HCT116 (cell line): ENCODE results near the gene ACTN2. TPM values are rescaled to one million over a fixed set of nuclear protein-coding genes. Genes with fewer than 3 reads are reported as not detected.

ENCODE experiments used
- ATAC-seq: fragments of 200-7000 bp; cut with Tn5 transposase; 2 replicates; pipeline ENCODE4 v1.9.1; 2020; ENCODE audit warnings: mild to moderate bottlenecking, moderate library complexity
- BruUV-seq: library from RNA; stranded (reverse); fragments of 400-500 nt; replicated peaks from 2 replicates; lab custom pipeline; 2021; lab: Mats Ljungman, UMichigan
- CTCF ChIA-PET: fragments of 300-600 bp; sonication (Branson Sonifier 250); formaldehyde crosslinking; loops from one replicate; lab custom pipeline; 2021; ENCODE audit warnings: antibody characterized with exemption; lab: Charles Lee
- POLR2A ChIA-PET: fragments of 300-600, 350-600 bp; sonication (Branson Sonifier 250); formaldehyde crosslinking; loops from one replicate; lab custom pipeline; 2021; ENCODE audit warnings: antibody characterized with exemption; lab: Charles Lee
- RAD21 ChIA-PET, 2 experiments: fragments of 300-600 bp; sonication (Branson Sonifier 250); formaldehyde crosslinking; loops; one replicate each; lab custom pipeline; 2023; ENCODE audit warnings: low total read pairs in 2 of 2; ENCODE audit not compliant: uncharacterized antibody in 2 of 2, unreplicated experiment in 2 of 2, low non-redundant PET in 1 of 2; lab: Charles Lee
- DNase-seq: peaks from one replicate; pipeline ENCODE4 v3.0.0-alpha.2; 2010; ENCODE audit warnings: low read depth, low spot score
- H2AFZ ChIP-seq: fragments of 200-600 bp; shearing (Covaris generic), sonication (generic); 2 replicates; pipeline ENCODE4 v1.6.1; 2017; ENCODE audit warnings: low read depth, mixed run types, mixed read lengths, antibody characterized with exemption, low read length; ENCODE audit not compliant: poor library complexity, severe bottlenecking
- H3K27ac ChIP-seq: 2 replicates; pipeline ENCODE4 v1.5.1; 2012; ENCODE audit warnings: low read depth, low read length
- H3K27me3 ChIP-seq: fragments of 200-600 bp; sonication (generic); 2 replicates; pipeline ENCODE4 v1.6.1; 2016; ENCODE audit warnings: mixed run types, low read length, mixed read lengths; ENCODE audit not compliant: insufficient read depth
- H3K36me3 ChIP-seq, 2 experiments: fragments of 200-500 bp in 1 of 2; fragments of 200-600 bp in 1 of 2; sonication (Bioruptor generic) in 1 of 2; sonication (generic) in 1 of 2; 2 replicates each; pipeline versions ENCODE4 v1.5.1 to v1.6.1; 2014 to 2016; ENCODE audit warnings: low read length in 2 of 2, inconsistent platforms in 1 of 2, mixed read lengths in 1 of 2, mixed run types in 1 of 2; ENCODE audit not compliant: insufficient read depth in 2 of 2, control insufficient read depth in 1 of 2
- H3K4me1 ChIP-seq, 2 experiments: fragments of 200-600 bp in 1 of 2; sonication (generic) in 1 of 2; 2 replicates each; pipeline versions ENCODE4 v1.5.1 to v1.6.1; 2012 to 2017; ENCODE audit warnings: low read length in 2 of 2, inconsistent platforms in 1 of 2, mild to moderate bottlenecking in 1 of 2, mixed read lengths in 1 of 2, mixed run types in 1 of 2, moderate library complexity in 1 of 2; ENCODE audit not compliant: insufficient read depth in 2 of 2, control insufficient read depth in 1 of 2
- H3K4me2 ChIP-seq: fragments of 200-600 bp; sonication (generic); 2 replicates; pipeline ENCODE4 v1.6.1; 2017; ENCODE audit warnings: mixed run types, low read length, mixed read lengths
- H3K4me3 ChIP-seq, 2 experiments: fragments of 200-600 bp in 1 of 2; sonication (generic) in 1 of 2; replicated peaks in 1 of 2; 2 replicates each; pipeline ENCODE4 v1.5.1; 2011 to 2016; ENCODE audit warnings: low read length in 2 of 2, control low read depth in 1 of 2, low read depth in 1 of 2, mild to moderate bottlenecking in 1 of 2, mixed read lengths in 1 of 2, mixed run types in 1 of 2
- H3K79me2 ChIP-seq: fragments of 200-600 bp; sonication (generic); 2 replicates; pipeline ENCODE4 v1.6.1; 2017; ENCODE audit warnings: mild to moderate bottlenecking, mixed run types, low read length, moderate library complexity, mixed read lengths; ENCODE audit not compliant: insufficient read depth
- H3K9ac ChIP-seq: fragments of 200-600 bp; sonication (generic); 2 replicates; pipeline ENCODE4 v1.6.1; 2016; ENCODE audit warnings: low read length, mixed read lengths
- H3K9me2 ChIP-seq: fragments of 200-600 bp; sonication (generic), shearing (Covaris generic); 2 replicates; pipeline ENCODE4 v1.6.1; 2017; ENCODE audit warnings: mixed run types, mild to moderate bottlenecking, moderate library complexity; ENCODE audit not compliant: insufficient read depth
- H3K9me3 ChIP-seq, 2 experiments: fragments of 200-500 bp in 1 of 2; fragments of 200-600 bp in 1 of 2; sonication (Bioruptor generic) in 1 of 2; sonication (generic) in 1 of 2; 2 replicates each; pipeline ENCODE4 v1.6.1; 2014 to 2017; ENCODE audit warnings: low read length in 2 of 2, mixed read lengths in 2 of 2, inconsistent platforms in 1 of 2, low read depth in 1 of 2, mild to moderate bottlenecking in 1 of 2, mixed run types in 1 of 2, moderate library complexity in 1 of 2; ENCODE audit not compliant: control insufficient read depth in 1 of 2, insufficient read depth in 1 of 2
- H4K20me1 ChIP-seq: fragments of 200-600 bp; sonication (generic), shearing (Covaris generic); 2 replicates; pipeline ENCODE4 v1.6.1; 2017; ENCODE audit warnings: mixed run types, mild to moderate bottlenecking, moderate library complexity; ENCODE audit not compliant: insufficient read depth
- CBX3 ChIP-seq: IDR thresholded peaks from 2 replicates; pipeline ENCODE4 v1.6.1; 2012; ENCODE audit warnings: low read depth
- CEBPB ChIP-seq: IDR thresholded peaks from 2 replicates; pipeline ENCODE4 v1.6.1; 2012; ENCODE audit warnings: low read depth
- ELF1 ChIP-seq: IDR thresholded peaks from 2 replicates; pipeline ENCODE4 v1.6.1; 2012; ENCODE audit warnings: low read depth, borderline replicate concordance
- EZH2 ChIP-seq: fragments of 200-600 bp; sonication (generic); IDR thresholded peaks from 2 replicates; pipeline ENCODE4 v1.6.1; 2017; ENCODE audit warnings: antibody characterized with exemption, mixed run types
- EZH2phosphoT487 ChIP-seq: fragments of 200-600 bp; IDR thresholded peaks from 2 replicates; pipeline ENCODE4 v1.6.1; 2018; ENCODE audit warnings: antibody characterized with exemption, borderline replicate concordance
- FOSL1 ChIP-seq: IDR thresholded peaks from 2 replicates; pipeline ENCODE4 v1.6.1; 2012; ENCODE audit warnings: low read depth
- JUND ChIP-seq: IDR thresholded peaks from 2 replicates; pipeline ENCODE4 v1.6.1; 2012
- MAX ChIP-seq: IDR thresholded peaks from 2 replicates; pipeline ENCODE4 v1.6.1; 2012
- POLR2AphosphoS5 ChIP-seq: IDR thresholded peaks from 2 replicates; pipeline ENCODE4 v1.6.1; 2011; ENCODE audit warnings: mild to moderate bottlenecking, low read depth, low read length, moderate library complexity
- SIN3A ChIP-seq: IDR thresholded peaks from 2 replicates; pipeline ENCODE4 v1.6.1; 2012; ENCODE audit warnings: low read depth
- SP1 ChIP-seq: IDR thresholded peaks from 2 replicates; pipeline ENCODE4 v1.6.1; 2012; ENCODE audit warnings: low read depth
- SRF ChIP-seq: IDR thresholded peaks from 2 replicates; pipeline ENCODE4 v1.6.1; 2012; ENCODE audit warnings: low read depth
- TCF7L2 ChIP-seq: IDR thresholded peaks from 2 replicates; pipeline ENCODE4 v1.7.0; 2011; ENCODE audit warnings: borderline replicate concordance, inconsistent platforms; ENCODE audit not compliant: insufficient read depth, insufficient read length; ENCODE audit errors: extremely low read depth
- YY1 ChIP-seq: IDR thresholded peaks from 2 replicates; pipeline ENCODE4 v1.6.1; 2011; ENCODE audit warnings: low read length, low read depth, moderate library complexity, mild to moderate bottlenecking; ENCODE audit not compliant: insufficient replicate concordance; ENCODE audit errors: extremely low read depth
- ZBTB33 ChIP-seq: IDR thresholded peaks from 2 replicates; pipeline ENCODE4 v1.6.1; 2011; ENCODE audit warnings: mild to moderate bottlenecking, low read length, moderate library complexity; ENCODE audit not compliant: insufficient replicate concordance; ENCODE audit errors: extremely low read depth
- ZFX ChIP-seq: fragments of 450-650 bp; IDR thresholded peaks from 2 replicates; pipeline ENCODE4 v1.6.1; 2017
- ZNF274 ChIP-seq: fragments of 200-500 bp; sonication (Bioruptor generic); IDR thresholded peaks from 2 replicates; pipeline ENCODE4 v1.6.1; 2014; ENCODE audit warnings: mild to moderate bottlenecking, low read depth, low read length, inconsistent platforms
- intact Hi-C: fragments of 100-400 bp; cut with micrococcal nuclease; formaldehyde crosslinking; loops from 2 replicates; pipeline ENCODE4 v1.10.0; 2022
- total RNA-seq: library from RNA; stranded (reverse); gene quantifications from one replicate; pipeline ENCODE4 v1.2.1, GENCODE V29; 2021; ENCODE audit not compliant: unreplicated experiment

The ACTN2 gene
- total RNA-seq, 1 experiment from 2014 or later: 0.20 TPM

- no peak overlapping the region for H3K4me2 ChIP-seq
- H3K4me3 ChIP-seq: no peak overlapping the region
- H3K9ac ChIP-seq: no peak overlapping the region
- H3K79me2 ChIP-seq: peaks cover 76% of the 10 kb centered on the region
- DNase-seq: no peak
- ChIA-PET CTCF (no interaction called here), POLR2A (no interaction called here)
- no peaks in the 10 kb centered on the region for H4K20me1 ChIP-seq
- no peaks in the 10 kb centered on the region for H3K9me2 ChIP-seq
- no peak for ATAC-seq
- no peak for TF ChIP-seq ZFX
- no peak for TF ChIP-seq TCF7L2
- TF ChIP-seq CBX3: no peak
- TF ChIP-seq EZH2: no peak
- no peak for TF ChIP-seq SRF
- TF ChIP-seq SIN3A: no peak
- TF ChIP-seq CEBPB: no peak
- no peak for TF ChIP-seq YY1
- no peak for TF ChIP-seq ZNF274
- no peak for TF ChIP-seq FOSL1
- TF ChIP-seq POLR2AphosphoS5: no peak
- TF ChIP-seq MAX: no peak
- TF ChIP-seq, all 23 proteins: peak for 0
- no peaks in the 10 kb centered on the region for H3K9me3 ChIP-seq
- H3K4me1 ChIP-seq: peaks cover 4 to 5% of the 10 kb centered on the region in 2 experiments
- RAD21 ChIA-PET: no interaction called here
- intact Hi-C loops: no loop called here
- no peaks in the 10 kb centered on the region for H3K36me3 ChIP-seq
- H2AFZ ChIP-seq: no peak overlapping the region
- no peaks in the 10 kb centered on the region for H3K27me3 ChIP-seq
- BruUV-seq: no TSS peak
- H3K27ac ChIP-seq: no peak overlapping the region
These were observed 114.3 kb downstream of the ACTN2 start for GRCh38 chr1:236800623-236801022.

- RAD21 ChIA-PET: no interaction called here
- Histone ChIP-seq H3K27ac (no peak overlapping the region), H3K9me3 (no peaks in the 10 kb centered on the region), H2AFZ (no peak overlapping the region)
- POLR2A ChIA-PET: no interaction called here
- TF ChIP-seq CBX3 (no peak), JUND (no peak), EZH2phosphoT487 (no peak), FOSL1 (no peak), SIN3A (no peak), CEBPB (no peak), ZBTB33 (no peak), SP1 (no peak), YY1 (no peak), SRF (no peak), POLR2AphosphoS5 (no peak), ZNF274 (no peak), TCF7L2 (no peak), ELF1 (no peak)
- TF ChIP-seq, all 23 proteins: peak for 0
- CTCF ChIA-PET: no interaction called here
- no peak overlapping the region for H3K4me3 ChIP-seq
- BruUV-seq: no TSS peak
- DNase-seq (no peak), ATAC-seq (no peak)
- peaks cover 59% of the 10 kb centered on the region for H3K79me2 ChIP-seq
- H3K4me1 ChIP-seq: no peaks in the 10 kb centered on the region
- H3K36me3 ChIP-seq: no peaks in the 10 kb centered on the region
- no peaks in the 10 kb centered on the region for H3K9me2 ChIP-seq
- no peak overlapping the region for H3K4me2 ChIP-seq
- no peaks in the 10 kb centered on the region for H3K27me3 ChIP-seq
- no peaks in the 10 kb centered on the region for H4K20me1 ChIP-seq
- H3K9ac ChIP-seq: no peak overlapping the region
- intact Hi-C loops: no loop called here
These were observed 116.0 kb downstream of the ACTN2 start for GRCh38 chr1:236802264-236802663.
